Lower lobe of right lung (tissue), 1 donor: Measurements from ENCODE around the gene SPDYE16. TPM values are rescaled to one million over a fixed set of nuclear protein-coding genes. Genes with fewer than 3 reads are reported as not detected.

Experiments used
- total RNA-seq: library from RNA; stranded (reverse); fragmentation: NEBNext Ultra II Directional; extraction: Animal tissue kit (Norgen Biotek cat#: 25700); gene quantifications from one replicate; pipeline ENCODE4 v1.2.1, GENCODE V29; 2021
- donor health status: DM: no; HTN: yes; CAD: no; lungs with severe emphysema.

The SPDYE16 gene
- total RNA-seq, 1 donor from 2014 or later, result 0.18 TPM

Other genes starting within 250 kb of the SPDYE16 start
- gene HSPB1, start 240.6 kb downstream of the SPDYE16 start, total RNA-seq, result 609 TPM
- gene YWHAG, start 184.3 kb downstream of the SPDYE16 start, total RNA-seq, result 97.1 TPM
- gene SSC4D, start 133.6 kb downstream of the SPDYE16 start, total RNA-seq, result 1.7 TPM
- gene ZP3, start 118.3 kb downstream of the SPDYE16 start, total RNA-seq, result not detected
- gene DTX2, start 81.6 kb downstream of the SPDYE16 start, total RNA-seq, result 36.5 TPM
- 16.6 TPM for gene UPK3B, start 32.7 kb downstream of the SPDYE16 start, total RNA-seq
- gene POMZP3, start 84.0 kb upstream of the SPDYE16 start, total RNA-seq, result 10.8 TPM